Activated naive CD8-positive, alpha-beta T cell treated with anti-CD3 and anti-CD28 coated beads for 36 hours (primary cell): ENCODE data around the gene PITRM1. TPM values are rescaled to one million over a fixed set of nuclear protein-coding genes. Genes with fewer than 3 reads are reported as not detected.

ENCODE experiments used
- DNase-seq: peaks from one replicate; pipeline ENCODE4 v3.0.0; 2021
- H3K27ac Mint-ChIP-seq: one replicate; pipeline ENCODE4 v1.8.0; 2022; ENCODE audit warnings: mild to moderate bottlenecking, moderate library complexity, mixed read lengths
- H3K27me3 Mint-ChIP-seq: one replicate; pipeline ENCODE4 v1.8.0; 2022; ENCODE audit warnings: mild to moderate bottlenecking, mixed read lengths
- H3K36me3 Mint-ChIP-seq: one replicate; pipeline ENCODE4 v1.8.0; 2021; ENCODE audit warnings: mild to moderate bottlenecking, mixed read lengths
- H3K4me1 Mint-ChIP-seq: one replicate; pipeline ENCODE4 v1.8.0; 2021; ENCODE audit warnings: mixed read lengths
- H3K4me3 Mint-ChIP-seq: one replicate; pipeline ENCODE4 v1.8.0; 2022; ENCODE audit warnings: mild to moderate bottlenecking, moderate library complexity, mixed read lengths
- H3K9me3 Mint-ChIP-seq: one replicate; pipeline ENCODE4 v1.8.0; 2022; ENCODE audit warnings: mixed read lengths
- total RNA-seq, 2 experiments: library from RNA; stranded (reverse); gene quantifications; one replicate each; pipeline ENCODE4 v1.2.3, GENCODE V29; 2021

The PITRM1 gene
- total RNA-seq, 2 experiments from 2014 or later, result 75.3 to 75.5 TPM

GRCh38 chr10:3102720-3103427, 69.7 kb downstream of the PITRM1 start:
- Mint-ChIP-seq H3K36me3 (peaks cover 38% of the 10 kb centered on the region), H3K4me3 (no peak overlapping the region), H3K4me1 (peaks cover 5% of the 10 kb centered on the region), H3K27me3 (no peaks in the 10 kb centered on the region), H3K9me3 (no peaks in the 10 kb centered on the region), H3K27ac (no peak overlapping the region)
- DNase-seq, result no peak

- H3K4me1 Mint-ChIP-seq, result peaks cover 10% of the 10 kb centered on the region
- no peak overlapping the region for H3K27ac Mint-ChIP-seq
- DNase-seq, result no peak
- no peaks in the 10 kb centered on the region for H3K27me3 Mint-ChIP-seq
- H3K36me3 Mint-ChIP-seq, result peaks cover 40% of the 10 kb centered on the region
- H3K9me3 Mint-ChIP-seq, result no peaks in the 10 kb centered on the region
- no peak overlapping the region for H3K4me3 Mint-ChIP-seq
Observed at GRCh38 chr10:3100856-3101640, 71.5 kb downstream of the PITRM1 start.

GRCh38 chr10:3100093-3100792, 72.3 kb downstream of the PITRM1 start:
- Mint-ChIP-seq H3K36me3 (peaks cover 48% of the 10 kb centered on the region), H3K27ac (no peak overlapping the region), H3K4me1 (peaks cover 17% of the 10 kb centered on the region), H3K9me3 (no peaks in the 10 kb centered on the region), H3K4me3 (no peak overlapping the region), H3K27me3 (no peaks in the 10 kb centered on the region)
- no peak for DNase-seq

- Mint-ChIP-seq H3K4me1 (peaks cover 24% of the 10 kb centered on the region), H3K36me3 (peaks cover 55% of the 10 kb centered on the region)
Observed at GRCh38 chr10:3099291-3100092, 73.1 kb downstream of the PITRM1 start.

GRCh38 chr10:3098689-3099088, 73.9 kb downstream of the PITRM1 start:
- Mint-ChIP-seq H3K27me3 (no peaks in the 10 kb centered on the region), H3K4me3 (no peak overlapping the region), H3K4me1 (peaks cover 32% of the 10 kb centered on the region), H3K36me3 (peaks cover 60% of the 10 kb centered on the region), H3K27ac (no peak overlapping the region), H3K9me3 (peaks cover 4% of the 10 kb centered on the region)
- no peak for DNase-seq

More at GRCh38 chr10:3099291-3100092, 73.1 kb downstream of the PITRM1 start:
- DNase-seq, result no peak
- Mint-ChIP-seq H3K4me3 (no peak overlapping the region), H3K9me3 (no peaks in the 10 kb centered on the region), H3K27me3 (no peaks in the 10 kb centered on the region), H3K27ac (peak overlapping the region; percentile 27)

- peak overlapping the region; percentile 66 for H3K27ac Mint-ChIP-seq
- H3K27me3 Mint-ChIP-seq, result no peaks in the 10 kb centered on the region
- H3K4me1 Mint-ChIP-seq, result peaks cover 44% of the 10 kb centered on the region
- DNase-seq, result no peak
- peaks cover 65% of the 10 kb centered on the region for H3K36me3 Mint-ChIP-seq
- H3K4me3 Mint-ChIP-seq, result no peak overlapping the region
- peaks cover 4% of the 10 kb centered on the region for H3K9me3 Mint-ChIP-seq
Observed at GRCh38 chr10:3097160-3097559, 75.4 kb downstream of the PITRM1 start.

GRCh38 chr10:3096149-3096548, 76.4 kb downstream of the PITRM1 start:
- H3K9me3 Mint-ChIP-seq, result peaks cover 4% of the 10 kb centered on the region
- peaks cover 68% of the 10 kb centered on the region for H3K36me3 Mint-ChIP-seq

GRCh38 chr10:3095373-3096139, 77.0 kb downstream of the PITRM1 start:
- Mint-ChIP-seq H3K27ac (peak overlapping the region; percentile 91), H3K36me3 (peaks cover 71% of the 10 kb centered on the region), H3K9me3 (peaks cover 4% of the 10 kb centered on the region), H3K27me3 (no peaks in the 10 kb centered on the region), H3K4me3 (no peak overlapping the region), H3K4me1 (peaks cover 58% of the 10 kb centered on the region)
- peak; percentile 57 for DNase-seq

More at GRCh38 chr10:3096149-3096548, 76.4 kb downstream of the PITRM1 start:
- Mint-ChIP-seq H3K4me1 (peaks cover 52% of the 10 kb centered on the region), H3K27me3 (no peaks in the 10 kb centered on the region), H3K4me3 (no peak overlapping the region), H3K27ac (peak overlapping the region; percentile 91)
- DNase-seq, result no peak

GRCh38 chr10:3094609-3095036, 78.0 kb downstream of the PITRM1 start:
- Mint-ChIP-seq H3K4me1 (peaks cover 64% of the 10 kb centered on the region), H3K36me3 (peaks cover 69% of the 10 kb centered on the region), H3K27me3 (no peaks in the 10 kb centered on the region), H3K4me3 (no peak overlapping the region), H3K27ac (peak overlapping the region; percentile 91), H3K9me3 (peaks cover 4% of the 10 kb centered on the region)
- no peak for DNase-seq

- peaks cover 4% of the 10 kb centered on the region for H3K9me3 Mint-ChIP-seq
- no peak overlapping the region for H3K4me3 Mint-ChIP-seq
- H3K27me3 Mint-ChIP-seq, result no peaks in the 10 kb centered on the region
- H3K27ac Mint-ChIP-seq, result peak overlapping the region; percentile 91
- peaks cover 64% of the 10 kb centered on the region for H3K4me1 Mint-ChIP-seq
- no peak for DNase-seq
- peaks cover 67% of the 10 kb centered on the region for H3K36me3 Mint-ChIP-seq
Observed at GRCh38 chr10:3093996-3094395, 78.6 kb downstream of the PITRM1 start.

GRCh38 chr10:3091921-3092320, 80.7 kb downstream of the PITRM1 start:
- Mint-ChIP-seq H3K27ac (peak overlapping the region; percentile 58), H3K9me3 (peaks cover 4% of the 10 kb centered on the region), H3K4me1 (peaks cover 62% of the 10 kb centered on the region), H3K36me3 (peaks cover 70% of the 10 kb centered on the region), H3K27me3 (no peaks in the 10 kb centered on the region), H3K4me3 (no peak overlapping the region)
- no peak for DNase-seq

- Mint-ChIP-seq H3K36me3 (peaks cover 76% of the 10 kb centered on the region), H3K9me3 (peaks cover 4% of the 10 kb centered on the region), H3K4me3 (peak overlapping the region; percentile 40), H3K4me1 (peaks cover 63% of the 10 kb centered on the region), H3K27ac (peak overlapping the region; percentile 87), H3K27me3 (no peaks in the 10 kb centered on the region)
- DNase-seq, result peak; percentile 26
Observed at GRCh38 chr10:3090914-3091787, 81.4 kb downstream of the PITRM1 start.

GRCh38 chr10:3090388-3090787, 82.2 kb downstream of the PITRM1 start:
- H3K36me3 Mint-ChIP-seq, result peaks cover 75% of the 10 kb centered on the region
- H3K9me3 Mint-ChIP-seq, result peaks cover 4% of the 10 kb centered on the region
- no peak overlapping the region for H3K4me3 Mint-ChIP-seq
- DNase-seq, result no peak
- H3K27me3 Mint-ChIP-seq, result no peaks in the 10 kb centered on the region
- H3K4me1 Mint-ChIP-seq, result peaks cover 58% of the 10 kb centered on the region
- H3K27ac Mint-ChIP-seq, result no peak overlapping the region
